HG03521 (cell line): ENCODE measurements around the gene HARBI1.

Experiments
- ATAC-seq: cut with Tn5 transposase; IDR thresholded peaks from one replicate; pipeline ENCODE4 v1.9.1; 2021; ENCODE audit warnings: mild to moderate bottlenecking, moderate library complexity; ENCODE audit not compliant: unreplicated experiment

Gene HARBI1

GRCh38 chr11:46633291-46634217, 16.5 kb upstream of the HARBI1 start:
- no peak for ATAC-seq

DNA sequence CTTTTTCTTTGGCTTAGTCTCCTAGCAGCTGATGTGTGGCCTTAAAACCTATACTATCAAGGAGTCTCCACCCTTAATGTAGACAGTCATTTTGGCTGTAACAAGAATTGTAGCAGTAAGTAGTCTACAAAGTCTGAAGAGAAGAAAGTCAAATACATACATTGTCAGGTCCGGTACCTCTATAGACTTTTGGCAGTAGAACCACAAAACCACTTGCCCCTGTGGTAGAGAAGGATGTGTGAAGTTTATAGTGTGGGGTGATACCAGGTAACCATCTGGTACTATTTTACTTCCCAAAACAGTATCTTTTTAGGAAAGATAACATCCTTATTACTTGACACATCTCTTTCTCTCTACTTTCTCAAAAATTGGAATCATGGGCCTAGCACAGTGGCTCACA, 15.5 kb upstream of the HARBI1 start:
- no peak for ATAC-seq

DNA sequence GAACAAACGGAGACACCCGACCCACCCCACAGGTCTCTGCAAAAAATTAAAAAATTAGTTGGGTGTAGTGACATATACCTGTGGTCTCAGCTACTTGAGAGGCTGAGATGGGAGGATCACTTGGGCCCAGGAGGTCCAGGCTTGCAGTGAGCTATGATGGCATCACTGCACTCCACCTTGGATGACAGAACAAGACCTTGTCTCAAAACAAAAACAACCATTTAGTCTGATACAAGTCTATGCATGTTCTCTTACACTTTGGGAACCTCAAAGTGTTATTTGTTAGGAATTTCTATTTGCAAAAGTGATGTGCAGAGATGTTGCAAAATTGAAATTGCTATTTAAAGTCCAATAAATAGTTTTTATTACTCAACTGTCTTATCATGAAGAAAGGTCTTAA, 14.6 kb upstream of the HARBI1 start:
- ATAC-seq: no peak

DNA sequence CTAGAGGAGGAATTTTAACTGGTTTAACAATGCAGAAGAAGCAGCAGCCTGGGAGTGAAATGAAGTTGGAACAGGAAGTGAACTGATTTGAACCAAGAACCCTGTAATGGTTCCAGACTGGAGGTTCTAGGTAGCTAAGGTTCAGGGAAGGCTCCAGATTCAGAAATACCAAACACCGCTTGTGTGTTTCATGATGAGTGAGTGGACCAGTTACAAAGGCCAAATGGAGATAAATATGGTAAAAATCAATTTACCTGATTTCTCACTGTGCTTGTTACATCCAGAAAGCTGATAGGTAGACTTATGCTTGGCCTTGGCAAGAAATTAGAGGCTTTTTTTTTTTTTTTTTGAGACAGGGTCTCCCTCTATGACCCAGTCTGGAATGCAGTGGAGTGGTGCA, 13.2 kb upstream of the HARBI1 start:
- ATAC-seq: no peak

- no peak for ATAC-seq
Measured at GRCh38 chr11:46628961-46629360, 11.9 kb upstream of the HARBI1 start.

- no peak for ATAC-seq
Measured at GRCh38 chr11:46625406-46625805, 8.4 kb upstream of the HARBI1 start.

DNA sequence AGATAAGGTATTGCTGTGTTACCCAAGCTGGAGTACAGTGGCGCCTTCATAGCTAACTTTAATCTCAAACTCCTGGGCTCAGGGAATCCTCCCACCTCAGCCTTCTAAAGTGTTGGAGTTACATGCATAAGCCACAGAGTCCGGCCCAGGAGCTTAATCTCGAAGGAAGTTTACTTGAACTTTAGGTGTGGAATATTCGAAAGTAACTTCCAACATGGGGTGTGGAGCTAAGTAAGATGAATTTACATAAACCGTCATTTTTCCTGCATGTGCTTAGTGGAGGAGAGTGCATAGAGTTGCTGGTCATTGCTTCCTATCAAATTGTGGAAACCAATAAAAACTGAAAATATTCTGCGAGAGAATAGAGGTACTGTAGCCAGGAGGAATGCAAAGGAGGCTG, 1.8 kb upstream of the HARBI1 start:
- ATAC-seq: no peak

DNA sequence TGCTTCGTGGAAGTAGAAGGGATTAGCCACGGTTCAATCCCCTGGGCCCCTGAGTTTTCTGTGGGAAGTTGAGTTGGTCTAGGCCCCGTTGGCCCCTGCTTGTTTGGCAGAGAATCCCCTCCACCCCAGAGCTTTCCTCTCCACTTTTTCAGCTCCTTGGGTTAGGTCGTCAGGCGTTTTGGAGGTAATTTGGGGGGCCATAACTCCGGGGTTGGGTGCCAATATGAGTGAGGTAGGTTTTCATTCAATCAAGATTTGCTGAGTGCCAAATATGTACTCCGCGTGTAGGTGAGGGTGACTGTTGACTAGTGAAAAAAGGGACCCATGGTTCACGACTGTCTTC, 916 bp upstream of the HARBI1 start:
- ATAC-seq: no peak

GRCh38 chr11:46616551-46617133, 385 bp downstream of the HARBI1 start:
- no peak for ATAC-seq

GRCh38 chr11:46615756-46616155, 1.3 kb downstream of the HARBI1 start:
- no peak for ATAC-seq

DNA sequence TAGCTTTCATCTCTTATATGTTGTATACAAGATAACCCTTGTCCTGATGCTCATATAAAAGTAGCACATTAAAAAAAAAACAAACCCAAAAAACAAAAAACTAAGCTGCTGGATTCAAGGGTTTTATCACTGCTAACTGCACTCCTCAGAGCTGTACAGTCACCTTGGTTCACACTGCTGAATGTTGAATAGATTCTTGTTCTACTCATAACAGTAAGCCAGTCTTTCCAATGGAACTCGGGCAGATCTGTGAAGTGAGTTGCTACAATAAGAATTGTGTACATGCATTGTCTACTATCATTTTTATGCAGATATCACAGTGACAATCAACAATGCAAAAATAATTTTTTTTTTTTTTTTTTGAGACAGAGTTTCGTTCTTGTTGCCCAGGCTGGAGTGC, 4.7 kb downstream of the HARBI1 start:
- ATAC-seq: no peak

GRCh38 chr11:46611526-46612304, 5.3 kb downstream of the HARBI1 start:
- ATAC-seq: no peak

- ATAC-seq: no peak
Measured at GRCh38 chr11:46609386-46609785, 7.6 kb downstream of the HARBI1 start.

DNA sequence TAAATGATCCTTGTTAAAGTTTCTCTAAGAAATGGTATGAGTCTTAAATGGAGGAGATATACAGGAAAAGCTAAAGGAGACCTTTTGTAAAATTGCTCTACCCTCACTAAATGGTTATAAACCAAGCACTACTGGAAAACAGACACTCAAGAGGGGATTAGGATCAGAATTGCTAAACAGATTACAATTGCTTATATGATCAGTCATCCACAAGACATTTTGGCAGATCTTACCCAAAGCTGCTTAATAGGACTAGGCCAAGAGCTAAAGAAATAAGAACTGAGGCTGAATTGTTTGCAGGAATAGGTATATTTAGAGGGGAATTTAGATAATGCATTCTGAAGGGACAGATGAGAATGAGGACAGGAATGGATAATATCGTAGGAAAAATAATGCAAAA, 9.5 kb downstream of the HARBI1 start:
- ATAC-seq: no peak

DNA sequence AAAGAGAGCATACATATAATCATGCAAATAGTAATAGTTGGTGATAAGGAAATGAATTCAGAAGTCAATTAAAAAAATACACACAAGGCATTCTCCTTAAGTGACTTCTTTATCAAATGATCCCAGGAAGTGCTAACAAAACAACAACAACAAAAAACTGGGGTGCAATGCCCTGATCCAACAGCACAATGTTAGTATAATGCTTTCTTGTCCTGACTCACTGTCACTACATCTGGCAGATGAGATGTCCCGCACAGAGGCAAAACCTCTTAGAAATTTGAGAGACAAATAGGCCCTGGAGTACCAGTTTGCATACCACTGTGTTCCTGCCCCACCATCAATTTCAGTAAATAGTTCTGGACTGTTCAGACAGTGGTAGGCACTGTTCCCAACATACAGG, 12.2 kb downstream of the HARBI1 start:
- no peak for ATAC-seq

GRCh38 chr11:46603704-46604308, 13.2 kb downstream of the HARBI1 start:
- ATAC-seq: no peak

- ATAC-seq: no peak
Measured at GRCh38 chr11:46601129-46601528, 15.9 kb downstream of the HARBI1 start.

DNA sequence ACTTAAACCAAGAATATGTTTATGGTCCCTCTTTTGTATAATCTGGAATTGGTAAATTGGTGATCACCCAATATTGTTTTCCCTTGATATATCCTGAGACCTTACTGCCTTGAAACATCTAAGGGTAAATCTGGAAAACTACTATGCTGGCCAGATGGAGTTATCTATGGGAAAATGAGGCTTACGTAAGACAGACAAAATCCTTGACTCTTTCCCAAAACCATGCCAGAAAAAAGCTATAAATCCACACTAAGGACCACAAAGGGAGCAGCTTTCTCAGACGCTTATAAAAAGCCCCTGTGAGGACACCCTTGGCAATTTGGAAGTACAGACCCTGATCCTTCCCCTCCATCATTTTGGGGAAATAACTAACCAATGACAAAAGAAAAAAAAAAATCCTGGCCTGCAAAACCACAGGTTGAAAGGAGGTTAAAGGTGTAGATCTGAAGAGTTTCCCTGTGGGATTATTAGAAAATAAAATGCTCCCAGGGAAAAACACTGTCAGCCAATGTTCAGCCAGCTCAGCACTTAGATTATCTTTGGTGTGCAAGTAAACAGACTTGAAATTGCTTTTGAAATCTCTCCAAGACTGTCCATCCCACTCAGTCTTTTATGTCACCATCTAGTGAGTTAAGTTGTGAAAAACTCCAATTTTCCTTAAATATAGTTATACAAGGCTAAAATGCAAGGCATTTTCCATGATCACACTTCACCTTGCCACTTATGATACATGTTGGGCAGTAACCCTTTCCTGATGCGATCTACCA, 16.6 kb downstream of the HARBI1 start:
- ATAC-seq: no peak

- no peak for ATAC-seq
Measured at GRCh38 chr11:46599340-46600193, 17.5 kb downstream of the HARBI1 start.
